Coronary artery (tissue), 2 donors: ENCODE results near the gene KLRC2.

Experiments
- DNase-seq: peaks from one replicate; pipeline ENCODE4 v3.0.0-alpha.2; 2017; ENCODE audit warnings: low spot score
- H3K27ac ChIP-seq, 2 donors: fragments of 200-600 bp; sonication (generic); one replicate each; pipeline ENCODE4 v1.5.1; 2016 to 2019
- H3K4me3 ChIP-seq: fragments of 200-600 bp; sonication (generic); 2 replicates; pipeline ENCODE4 v1.5.1; 2016; ENCODE audit warnings: mild to moderate bottlenecking, moderate library complexity
- CTCF ChIP-seq: fragments of 200-600 bp; sonication (generic); IDR thresholded peaks from one replicate; pipeline ENCODE4 v1.5.1; 2019; ENCODE audit warnings: antibody characterized with exemption

KLRC2 gene

GRCh38 chr12:10386857-10387256 is 49.0 kb downstream of the KLRC2 start:
- TF ChIP-seq CTCF, result no peak
- DNase-seq, result no peak
- Histone ChIP-seq H3K27ac (no peak overlapping the region), H3K4me3 (no peak overlapping the region)

GRCh38 chr12:10385166-10385613 is 50.6 kb downstream of the KLRC2 start:
- DNase-seq, result no peak
- no peak overlapping the region for H3K4me3 ChIP-seq
- no peak for TF ChIP-seq CTCF
- H3K27ac ChIP-seq, result no peak overlapping the region

GRCh38 chr12:10384191-10384590 is 51.6 kb downstream of the KLRC2 start:
- Histone ChIP-seq H3K27ac (no peak overlapping the region), H3K4me3 (no peak overlapping the region)
- no peak for DNase-seq
- no peak for TF ChIP-seq CTCF

- no peak overlapping the region for H3K27ac ChIP-seq
- no peak for TF ChIP-seq CTCF
- no peak overlapping the region for H3K4me3 ChIP-seq
- DNase-seq, result no peak
Observed at GRCh38 chr12:10381928-10382628, 53.7 kb downstream of the KLRC2 start.
